Left hindlimb (tissue), 1 donor: Measurements from ENCODE around the gene NOL6.
A peak's percentile ranks its signal among the peaks of the same experiment; 100 is the strongest.
"Not testable (repeated sequence)": the region's sequence is repeated elsewhere in the genome, so short reads cannot be mapped to it uniquely, and the experiment has no call there.

Source experiments
- DNase-seq: peaks from one replicate; pipeline ENCODE4 v3.0.0-alpha.2; 2018

Gene NOL6

GRCh38 chr9:33473643-33474352 is at the start of gene NOL6:
TSS of gene NOL6 (minus strand) at chr9:33473924. CDS start at chr9:33473842, 82 bp downstream.
- peak; percentile 99 for DNase-seq

GRCh38 chr9:33521861-33522260 is 48.1 kb upstream of the NOL6 start:
- DNase-seq: not testable (repeated sequence)

- not testable (repeated sequence) for DNase-seq
These were observed 44.3 kb upstream of the NOL6 start for GRCh38 chr9:33517934-33518577.

GRCh38 chr9:33517373-33517772 is 43.6 kb upstream of the NOL6 start:
- no peak for DNase-seq

- DNase-seq: not testable (repeated sequence)
These were observed 42.7 kb upstream of the NOL6 start for GRCh38 chr9:33516397-33516796.

- DNase-seq: not testable (repeated sequence)
These were observed 41.7 kb upstream of the NOL6 start for GRCh38 chr9:33515342-33515995.

- DNase-seq: not testable (repeated sequence)
These were observed 38.8 kb upstream of the NOL6 start for GRCh38 chr9:33512535-33512934.

- DNase-seq: not testable (repeated sequence)
These were observed 37.4 kb upstream of the NOL6 start for GRCh38 chr9:33511184-33511517.

GRCh38 chr9:33510262-33511183 is 36.8 kb upstream of the NOL6 start:
- DNase-seq: peak; percentile 84

- DNase-seq: no peak
These were observed 33.1 kb upstream of the NOL6 start for GRCh38 chr9:33506626-33507370.

GRCh38 chr9:33498387-33498786 is 24.7 kb upstream of the NOL6 start:
- no peak for DNase-seq

- DNase-seq: not testable (repeated sequence)
These were observed 20.1 kb upstream of the NOL6 start for GRCh38 chr9:33493819-33494218.

- no peak for DNase-seq
These were observed 15.3 kb upstream of the NOL6 start for GRCh38 chr9:33489066-33489465.

GRCh38 chr9:33485312-33485711 is 11.6 kb upstream of the NOL6 start:
- DNase-seq: not testable (repeated sequence)

- DNase-seq: no peak
These were observed 7.3 kb upstream of the NOL6 start for GRCh38 chr9:33480976-33481375.

- no peak for DNase-seq
These were observed 6.4 kb upstream of the NOL6 start for GRCh38 chr9:33480106-33480505.

- DNase-seq: no peak
These were observed 2.8 kb upstream of the NOL6 start for GRCh38 chr9:33476503-33476902.

- DNase-seq: no peak
These were observed 1.6 kb upstream of the NOL6 start for GRCh38 chr9:33475357-33475756.

GRCh38 chr9:33472881-33473615 is 676 bp downstream of the NOL6 start:
- DNase-seq: no peak

- no peak for DNase-seq
These were observed 1.4 kb downstream of the NOL6 start for GRCh38 chr9:33472171-33472880.

GRCh38 chr9:33471361-33471760 is 2.4 kb downstream of the NOL6 start:
- no peak for DNase-seq
